BLaER1 treated with 17β-estradiol and CSF1 and Interleukin-3, amounts not matched to agents 10 nM and 100 nM (cell line): ENCODE data around the gene SEMA3B.

ENCODE experiments used
- H3K27ac ChIP-seq, 11 experiments: shearing (Covaris generic); formaldehyde crosslinking; 2 replicates each; pipeline ENCODE4 v1.8.1; 2022
- H3K27me3 ChIP-seq, 11 experiments: shearing (Covaris generic); formaldehyde crosslinking; 2 replicates each; pipeline ENCODE4 v1.8.1; 2022
- H3K36me3 ChIP-seq, 11 experiments: shearing (Covaris generic); formaldehyde crosslinking; 2 replicates each; pipeline ENCODE4 v1.8.1; 2022
- H3K4me1 ChIP-seq, 10 experiments: shearing (Covaris generic); formaldehyde crosslinking; 2 replicates each; pipeline ENCODE4 v1.8.1; 2022
- H3K4me2 ChIP-seq, 11 experiments: shearing (Covaris generic); formaldehyde crosslinking; 2 replicates each; pipeline ENCODE4 v1.8.1; 2022
- H3K4me3 ChIP-seq, 10 experiments: shearing (Covaris generic); formaldehyde crosslinking; 2 replicates each; pipeline ENCODE4 v1.8.1; 2022
- H3K9ac ChIP-seq, 11 experiments: shearing (Covaris generic); formaldehyde crosslinking; 2 replicates each; pipeline ENCODE4 v1.8.1; 2022
- H3K9me3 ChIP-seq, 11 experiments: shearing (Covaris generic); formaldehyde crosslinking; replicated peaks in 1 of 11; 2 replicates each; pipeline ENCODE4 v1.8.1; 2022
- H4K20me1 ChIP-seq, 11 experiments: shearing (Covaris generic); formaldehyde crosslinking; 2 replicates each; pipeline ENCODE4 v1.8.1; 2022
- Cebpa-rat ChIP-seq, 11 experiments: shearing (Covaris generic); IDR thresholded peaks; 2 replicates each; pipeline ENCODE4 v1.8.1; 2022

SEMA3B gene

GRCh38 chr3:50324351-50325112, 55.6 kb downstream of the SEMA3B start:
- Histone ChIP-seq H3K9ac (peak overlapping the region in 10 of 11 experiments; percentile 3 to 99 (median 42); a peak in 6 of 22 replicates), H4K20me1 (peaks cover 3 to 45% (median 24%) of the 10 kb centered on the region in 11 experiments; a peak in 18 of 22 replicates), H3K9me3 (no peaks in the 10 kb centered on the region), H3K36me3 (peaks cover 13 to 45% (median 27%) of the 10 kb centered on the region in 11 experiments), H3K4me2 (peak overlapping the region in 7 of 11 experiments; percentile 90 to 98 (median 97); a peak in 13 of 22 replicates), H3K27ac (peak overlapping the region in 3 of 11 experiments; percentile 31 to 52 (median 42); a peak in 2 of 22 replicates), H3K4me1 (peaks cover 56 to 82% (median 71%) of the 10 kb centered on the region in 10 experiments), H3K27me3 (no peaks in the 10 kb centered on the region), H3K4me3 (no peak overlapping the region)
- no peak for TF ChIP-seq Cebpa-rat (IDR thresholded peaks at IDR 0.05)

- Histone ChIP-seq H3K9me3 (no peaks in the 10 kb centered on the region), H3K4me1 (peaks cover 51 to 81% (median 68%) of the 10 kb centered on the region in 10 experiments), H4K20me1 (peaks cover 7 to 45% (median 26%) of the 10 kb centered on the region in 11 experiments; a peak in 20 of 22 replicates), H3K4me2 (peak overlapping the region in 3 of 11 experiments; percentile 97 to 98 (median 98); a peak in 4 of 22 replicates), H3K9ac (peak overlapping the region in 6 of 11 experiments; percentile 15 to 93 (median 76); a peak in 4 of 22 replicates), H3K36me3 (peaks cover 19 to 46% (median 30%) of the 10 kb centered on the region in 11 experiments), H3K27ac (no peak overlapping the region), H3K4me3 (no peak overlapping the region), H3K27me3 (no peaks in the 10 kb centered on the region)
- no peak for TF ChIP-seq Cebpa-rat (IDR thresholded peaks at IDR 0.05)
Observed at GRCh38 chr3:50325113-50325480, 56.1 kb downstream of the SEMA3B start.

GRCh38 chr3:50325497-50326181, 56.7 kb downstream of the SEMA3B start:
- H3K27me3 ChIP-seq = no peaks in the 10 kb centered on the region
- peaks cover 46 to 81% (median 65%) of the 10 kb centered on the region in 10 experiments for H3K4me1 ChIP-seq
- peaks cover 13 to 45% (median 26%) of the 10 kb centered on the region in 11 experiments; a peak in 20 of 22 replicates for H4K20me1 ChIP-seq
- peak overlapping the region in 9 of 11 experiments; percentile 15 to 93 (median 85); a peak in 10 of 22 replicates for H3K9ac ChIP-seq
- no peaks in the 10 kb centered on the region for H3K9me3 ChIP-seq
- H3K4me2 ChIP-seq = peak overlapping the region in 5 of 11 experiments; percentile 10 to 98 (median 97); a peak in 7 of 22 replicates
- TF ChIP-seq Cebpa-rat (IDR thresholded peaks at IDR 0.05) = no peak
- no peak overlapping the region for H3K27ac ChIP-seq
- peaks cover 25 to 51% (median 35%) of the 10 kb centered on the region in 11 experiments for H3K36me3 ChIP-seq
- H3K4me3 ChIP-seq = no peak overlapping the region

GRCh38 chr3:50326182-50326541, 57.2 kb downstream of the SEMA3B start:
- peaks cover 30 to 56% (median 41%) of the 10 kb centered on the region in 11 experiments for H3K36me3 ChIP-seq
- no peak overlapping the region for H3K4me3 ChIP-seq
- H3K9me3 ChIP-seq = no peaks in the 10 kb centered on the region
- H3K27me3 ChIP-seq = no peaks in the 10 kb centered on the region
- H3K4me2 ChIP-seq = peak overlapping the region in 6 of 11 experiments; percentile 10 to 100 (median 98); a peak in 8 of 22 replicates
- H3K27ac ChIP-seq = no peak overlapping the region
- peaks cover 46 to 81% (median 64%) of the 10 kb centered on the region in 10 experiments for H3K4me1 ChIP-seq
- no peak for TF ChIP-seq Cebpa-rat (IDR thresholded peaks at IDR 0.05)
- H4K20me1 ChIP-seq = peaks cover 18 to 50% (median 31%) of the 10 kb centered on the region in 11 experiments; a peak in 20 of 22 replicates
- H3K9ac ChIP-seq = peak overlapping the region in 10 of 11 experiments; percentile 21 to 93 (median 86); a peak in 11 of 22 replicates

- H4K20me1 ChIP-seq = peaks cover 28 to 60% (median 40%) of the 10 kb centered on the region in 11 experiments
- peak overlapping the region; percentile 67 to 86 (median 81); a peak in 20 of 22 replicates for H3K27ac ChIP-seq
- TF ChIP-seq Cebpa-rat (IDR thresholded peaks at IDR 0.05) = no peak
- peaks cover 41 to 77% (median 60%) of the 10 kb centered on the region in 10 experiments for H3K4me1 ChIP-seq
- no peaks in the 10 kb centered on the region for H3K27me3 ChIP-seq
- no peaks in the 10 kb centered on the region for H3K9me3 ChIP-seq
- H3K9ac ChIP-seq = peak overlapping the region; percentile 82 to 95 (median 90)
- H3K36me3 ChIP-seq = peaks cover 39 to 66% (median 50%) of the 10 kb centered on the region in 11 experiments
- peak overlapping the region; percentile 93 to 100 (median 98) for H3K4me2 ChIP-seq
- peak overlapping the region; percentile 88 to 99 (median 92) for H3K4me3 ChIP-seq
Observed at GRCh38 chr3:50327129-50327528, 58.2 kb downstream of the SEMA3B start.
